Measurements from ENCODE around the gene BNIPL. TPM values are rescaled to one million over a fixed set of nuclear protein-coding genes. Genes with fewer than 3 reads are reported as not detected.

The BNIPL gene
- total RNA-seq, 2 experiments from 2014 or later, result 0.98 to 1.2 TPM

DNA sequence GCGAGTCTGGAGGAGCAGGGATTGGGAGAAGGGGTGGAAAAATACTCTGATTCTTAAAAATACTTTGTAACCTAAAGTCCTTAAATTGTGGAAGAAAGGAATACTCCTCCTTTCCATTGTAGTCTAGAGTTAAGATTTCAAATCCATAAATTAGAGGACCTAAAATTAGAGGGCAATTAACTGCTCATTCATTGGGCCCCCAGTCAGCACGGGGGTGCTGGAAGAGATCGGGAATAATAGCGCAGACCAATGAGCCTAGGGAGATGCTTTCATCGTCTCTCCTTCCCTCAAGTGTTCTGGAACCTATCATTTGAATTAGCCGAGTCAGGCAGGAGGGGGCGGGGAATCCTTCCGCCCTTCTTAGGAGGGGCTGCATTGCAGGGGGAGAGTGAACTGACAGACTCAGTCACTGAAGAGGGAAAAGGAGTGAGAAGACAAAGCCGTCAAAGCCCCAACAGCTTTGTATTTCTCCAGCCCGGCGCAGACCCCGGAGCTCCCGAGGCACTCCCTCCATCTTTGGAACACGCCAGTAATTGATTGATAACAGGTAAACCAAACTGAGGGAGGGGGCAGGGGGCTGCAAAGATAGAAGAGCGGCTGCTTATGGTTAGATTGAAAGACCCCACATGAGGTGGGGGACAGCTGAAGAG is 23.7 kb downstream of the BNIPL start, which contains the start of gene MLLT11:
TSS of gene MLLT11 (plus strand) at position 391 of the 650 bp plus-strand sequence. CDS start 6,828 bp downstream, outside the sequence.
- H3K4me3 Mint-ChIP-seq, result peak within 1 kb of the TSS; percentile 97
- H3K27ac Mint-ChIP-seq, result peak within 1 kb of the TSS; percentile 97
- H3K9me3 Mint-ChIP-seq, result no peaks in the 10 kb centered on the region
- H3K36me3 Mint-ChIP-seq (ENCODE audit: low read depth), result peaks cover 46% of the 10 kb centered on the region
- CTCF ChIA-PET, result interaction anchor here (0.6 to 7.4 kb wide), 14 partner anchors 8 to 152 kb away, joined by 3 to 48 read pairs (median 5); partner anchors contain the start of genes C1orf56, GABPB2 and MINDY1
- peak; percentile 21 for DNase-seq
- POLR2A ChIA-PET, result interaction anchor here (0.9 to 9.3 kb wide), 8 partner anchors 8 to 267 kb away, joined by 3 to 148 read pairs (median 20); partner anchors contain the start of genes C1orf56, GABPB2, MINDY1 and PI4KB
- no peaks in the 10 kb centered on the region for H3K27me3 Mint-ChIP-seq
- peaks cover 43% of the 10 kb centered on the region for H3K4me1 Mint-ChIP-seq

DNA sequence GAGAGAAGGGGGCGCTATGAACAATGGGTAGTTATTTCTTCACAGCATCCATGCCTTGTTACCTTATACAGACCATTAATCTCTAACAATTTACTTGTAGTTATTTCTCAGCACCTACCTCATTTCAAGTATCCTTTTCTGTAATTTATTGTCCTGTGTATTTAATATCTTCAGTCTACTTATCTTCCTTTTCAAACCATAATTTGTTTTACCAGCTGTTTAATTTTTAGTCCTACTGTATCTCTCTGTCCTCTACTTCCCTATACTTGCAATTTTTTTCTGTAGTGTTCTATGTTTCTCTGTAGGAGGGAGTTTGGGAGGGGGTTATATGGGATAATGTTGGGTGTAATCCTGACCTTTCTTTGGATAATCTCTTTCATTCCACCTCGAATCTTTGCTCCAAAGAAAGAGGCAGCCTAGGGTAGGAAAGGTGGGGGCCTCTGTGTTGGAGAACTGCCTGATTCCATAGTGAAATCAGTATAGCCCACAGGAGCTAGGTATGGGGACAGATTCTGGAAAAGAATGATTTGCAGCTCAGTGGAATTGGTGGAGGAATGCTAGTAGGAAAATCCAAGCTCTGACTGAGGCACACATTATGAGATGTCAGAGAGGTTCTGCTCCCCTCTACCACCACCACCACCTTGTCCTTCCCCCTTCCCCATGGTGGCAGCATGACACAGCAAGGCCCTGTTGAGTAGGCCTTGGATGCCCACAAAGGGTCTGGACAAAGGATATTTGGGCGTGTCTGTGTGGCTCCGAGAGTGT is 24.5 kb downstream of the BNIPL start:
- Mint-ChIP-seq H3K9me3 (no peaks in the 10 kb centered on the region), H3K4me1 (peaks cover 36% of the 10 kb centered on the region), H3K27ac (peak overlapping the region; percentile 13), H3K4me3 (peak overlapping the region; percentile 97), H3K36me3 (ENCODE audit: low read depth) (peaks cover 41% of the 10 kb centered on the region), H3K27me3 (no peaks in the 10 kb centered on the region)
- ChIA-PET CTCF (interaction anchor here (1.1 to 7.4 kb wide), 6 partner anchors 10 to 151 kb away, joined by 3 to 48 read pairs (median 7); partner anchors contain the start of genes C1orf56 and GABPB2), POLR2A (interaction anchor here (1.1 to 9.3 kb wide), 5 partner anchors 8 to 97 kb away, joined by 6 to 148 read pairs (median 65); partner anchors contain the start of genes C1orf56, GABPB2, MINDY1 and TNFAIP8L2)
- DNase-seq, result no peak

DNA sequence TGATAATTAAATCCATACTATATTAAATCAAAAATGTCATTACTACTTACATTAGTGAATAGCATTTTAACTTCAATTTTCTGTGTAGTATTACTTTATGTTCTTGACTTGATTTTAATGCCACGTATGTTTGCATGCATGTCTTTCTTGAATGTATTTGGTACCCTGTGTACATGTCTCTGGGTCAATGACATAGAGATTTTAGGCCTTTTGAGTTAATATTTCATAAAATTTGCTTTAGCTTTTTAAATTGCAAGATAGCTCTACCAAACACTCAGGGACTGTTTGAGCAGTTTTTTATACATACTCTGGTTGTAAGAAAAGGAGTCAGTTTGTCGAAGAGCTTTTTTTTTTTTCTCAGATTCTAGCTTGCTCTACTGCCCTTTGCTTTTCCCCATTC is 25.3 kb downstream of the BNIPL start:
- no peak overlapping the region for H3K4me3 Mint-ChIP-seq
- no peak overlapping the region for H3K27ac Mint-ChIP-seq
- POLR2A ChIA-PET, result interaction anchor here (0.7 to 9.3 kb wide), 3 partner anchors 10 to 68 kb away, joined by 3 to 148 read pairs (median 129); partner anchors contain the start of genes C1orf56 and GABPB2
- CTCF ChIA-PET, result interaction anchor here (0.5 to 7.4 kb wide), 7 partner anchors 9 to 128 kb away, joined by 3 to 48 read pairs (median 3); partner anchors contain the start of genes C1orf56, GABPB2 and VPS72
- peaks cover 27% of the 10 kb centered on the region for H3K4me1 Mint-ChIP-seq
- H3K9me3 Mint-ChIP-seq, result no peaks in the 10 kb centered on the region
- no peak for DNase-seq
- no peaks in the 10 kb centered on the region for H3K27me3 Mint-ChIP-seq
- H3K36me3 Mint-ChIP-seq (ENCODE audit: low read depth), result peaks cover 33% of the 10 kb centered on the region

DNA sequence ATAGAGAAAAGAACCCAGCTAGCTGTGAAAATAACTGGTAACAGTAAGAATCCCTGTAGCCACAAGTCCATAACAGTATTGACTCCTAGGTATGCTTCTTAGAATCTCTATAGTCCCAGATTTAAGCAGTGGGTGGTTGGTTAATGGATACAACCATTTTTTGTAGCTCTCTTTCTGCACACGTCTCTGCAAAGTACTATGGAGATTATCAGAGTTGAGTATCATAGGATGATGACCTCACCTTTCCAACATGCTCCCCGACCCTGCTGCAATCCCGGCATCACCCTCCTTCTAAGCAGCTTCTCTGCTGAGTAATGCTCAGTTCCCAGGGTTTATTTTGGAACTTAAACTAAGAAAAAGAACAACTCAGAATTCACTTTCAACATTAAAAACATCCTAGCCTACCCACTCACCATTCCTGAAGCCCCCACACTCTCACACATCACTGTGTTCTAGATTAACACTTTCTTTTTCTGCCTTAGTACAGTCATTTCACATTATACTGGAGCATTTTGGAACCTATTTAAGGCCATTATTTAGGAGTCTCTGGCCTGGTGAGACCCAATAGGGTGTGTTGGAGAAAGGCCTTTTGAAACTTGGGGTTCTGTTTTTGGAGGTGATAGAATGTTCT is 26.5 kb downstream of the BNIPL start:
- ChIA-PET CTCF (interaction anchor here (0.5 to 2.8 kb wide), 3 partner anchors 8 to 147 kb away, joined by 3 to 20 read pairs (median 11); partner anchors contain the start of gene GABPB2), POLR2A (interaction anchor here (1.1 to 9.3 kb wide), 3 partner anchors 9 to 95 kb away, joined by 3 to 148 read pairs (median 129); partner anchors contain the start of genes C1orf56 and GABPB2)
- Mint-ChIP-seq H3K27ac (no peak overlapping the region), H3K4me3 (no peak overlapping the region), H3K4me1 (peaks cover 21% of the 10 kb centered on the region), H3K9me3 (no peaks in the 10 kb centered on the region), H3K27me3 (no peaks in the 10 kb centered on the region), H3K36me3 (ENCODE audit: low read depth) (peaks cover 27% of the 10 kb centered on the region)
- no peak for DNase-seq

DNA sequence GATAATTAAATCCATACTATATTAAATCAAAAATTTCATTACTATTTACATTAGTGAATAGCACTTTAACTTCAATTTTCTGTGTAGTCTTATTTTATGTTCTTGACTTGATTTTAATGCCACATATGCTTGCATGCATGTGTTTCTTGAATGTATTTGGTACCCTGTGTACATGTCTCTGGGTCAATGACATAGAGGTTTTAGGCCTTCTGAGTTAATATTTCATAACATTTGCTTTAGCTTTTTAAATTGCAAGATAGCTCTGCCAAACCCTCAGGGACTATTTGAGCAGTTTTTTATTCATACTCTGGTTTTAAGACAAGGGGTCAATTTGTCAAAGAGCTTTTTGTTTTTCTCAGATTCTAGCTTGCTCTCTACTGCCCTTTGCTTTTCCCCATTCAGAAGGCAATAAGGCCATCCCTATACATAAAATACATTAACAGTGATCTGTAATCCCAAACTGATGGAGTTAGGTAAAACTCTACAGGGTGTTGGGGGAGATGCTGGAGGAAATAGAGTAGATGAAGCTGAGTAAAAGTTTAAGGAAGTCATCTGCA is 28.8 kb downstream of the BNIPL start:
- Mint-ChIP-seq H3K4me1 (peaks cover 27% of the 10 kb centered on the region), H3K27ac (no peak overlapping the region), H3K36me3 (ENCODE audit: low read depth) (peaks cover 11% of the 10 kb centered on the region), H3K9me3 (no peaks in the 10 kb centered on the region), H3K4me3 (no peak overlapping the region), H3K27me3 (no peaks in the 10 kb centered on the region)
- ChIA-PET CTCF (no interaction called here), POLR2A (interaction anchor here (0.7 to 1.4 kb wide), 3 partner anchors 10 to 17 kb away, joined by 3 to 5 read pairs (median 4); partner anchors contain the start of gene C1orf56)
- DNase-seq, result no peak

DNA sequence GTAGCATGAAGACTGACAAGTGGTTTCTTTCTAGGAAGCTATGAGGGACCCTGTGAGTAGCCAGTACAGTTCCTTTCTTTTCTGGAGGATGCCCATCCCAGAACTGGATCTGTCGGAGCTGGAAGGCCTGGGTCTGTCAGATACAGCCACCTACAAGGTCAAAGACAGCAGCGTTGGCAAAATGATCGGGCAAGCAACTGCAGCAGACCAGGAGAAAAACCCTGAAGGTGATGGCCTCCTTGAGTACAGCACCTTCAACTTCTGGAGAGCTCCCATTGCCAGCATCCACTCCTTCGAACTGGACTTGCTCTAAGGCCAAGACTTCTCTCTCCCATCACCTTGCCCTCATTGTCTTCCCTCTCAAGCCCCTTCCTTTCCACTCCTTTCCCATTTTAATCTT is 30.8 kb downstream of the BNIPL start:
- Mint-ChIP-seq H3K4me3 (no peak overlapping the region), H3K36me3 (ENCODE audit: low read depth) (peaks cover 17% of the 10 kb centered on the region), H3K27ac (no peak overlapping the region), H3K4me1 (peaks cover 26% of the 10 kb centered on the region), H3K9me3 (no peaks in the 10 kb centered on the region), H3K27me3 (no peaks in the 10 kb centered on the region)
- ChIA-PET CTCF (interaction anchor here (0.9 to 1.6 kb wide), 2 partner anchors 20 to 89 kb away, joined by 4 to 5 read pairs; partner anchors contain the start of genes C1orf56 and TNFAIP8L2), POLR2A (interaction anchor here (0.9 to 1.1 kb wide), 2 partner anchors 9 to 89 kb away, joined by 3 to 4 read pairs; partner anchors contain the start of gene TNFAIP8L2)
- DNase-seq, result no peak

DNA sequence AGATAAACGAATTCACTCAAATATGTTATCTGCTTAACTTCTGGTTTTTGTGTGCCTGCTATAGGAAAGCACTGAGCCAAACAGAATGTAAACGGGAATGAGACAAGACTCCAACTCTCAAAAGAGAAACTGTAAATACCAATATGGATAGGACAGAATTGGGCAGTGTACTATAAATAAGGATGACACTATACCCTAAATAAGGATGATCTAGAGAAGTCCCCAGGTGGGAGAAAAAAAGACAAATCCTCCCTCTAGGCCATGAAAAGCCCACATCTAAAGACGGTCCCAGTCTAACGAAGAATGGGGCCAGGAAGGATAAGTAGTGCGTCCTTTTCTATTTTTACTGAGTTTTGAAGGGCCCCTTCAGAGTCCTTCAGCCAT is 32.7 kb downstream of the BNIPL start:
- H3K9me3 Mint-ChIP-seq, result no peaks in the 10 kb centered on the region
- POLR2A ChIA-PET, result interaction anchor here (1.1 to 5.2 kb wide), 3 partner anchors 9 to 11 kb away, joined by 6 to 129 read pairs (median 15); partner anchors contain the start of genes CDC42SE1 and MLLT11
- H3K4me1 Mint-ChIP-seq, result peaks cover 31% of the 10 kb centered on the region
- CTCF ChIA-PET, result interaction anchor here (1.3 kb wide), 2 partner anchors 10 to 44 kb away, joined by 4 to 5 read pairs; partner anchors contain the start of gene CDC42SE1
- no peak for DNase-seq
- peak overlapping the region; percentile 98 for H3K4me3 Mint-ChIP-seq
- peak overlapping the region; percentile 24 for H3K27ac Mint-ChIP-seq
- H3K36me3 Mint-ChIP-seq (ENCODE audit: low read depth), result peaks cover 28% of the 10 kb centered on the region
- H3K27me3 Mint-ChIP-seq, result no peaks in the 10 kb centered on the region

DNA sequence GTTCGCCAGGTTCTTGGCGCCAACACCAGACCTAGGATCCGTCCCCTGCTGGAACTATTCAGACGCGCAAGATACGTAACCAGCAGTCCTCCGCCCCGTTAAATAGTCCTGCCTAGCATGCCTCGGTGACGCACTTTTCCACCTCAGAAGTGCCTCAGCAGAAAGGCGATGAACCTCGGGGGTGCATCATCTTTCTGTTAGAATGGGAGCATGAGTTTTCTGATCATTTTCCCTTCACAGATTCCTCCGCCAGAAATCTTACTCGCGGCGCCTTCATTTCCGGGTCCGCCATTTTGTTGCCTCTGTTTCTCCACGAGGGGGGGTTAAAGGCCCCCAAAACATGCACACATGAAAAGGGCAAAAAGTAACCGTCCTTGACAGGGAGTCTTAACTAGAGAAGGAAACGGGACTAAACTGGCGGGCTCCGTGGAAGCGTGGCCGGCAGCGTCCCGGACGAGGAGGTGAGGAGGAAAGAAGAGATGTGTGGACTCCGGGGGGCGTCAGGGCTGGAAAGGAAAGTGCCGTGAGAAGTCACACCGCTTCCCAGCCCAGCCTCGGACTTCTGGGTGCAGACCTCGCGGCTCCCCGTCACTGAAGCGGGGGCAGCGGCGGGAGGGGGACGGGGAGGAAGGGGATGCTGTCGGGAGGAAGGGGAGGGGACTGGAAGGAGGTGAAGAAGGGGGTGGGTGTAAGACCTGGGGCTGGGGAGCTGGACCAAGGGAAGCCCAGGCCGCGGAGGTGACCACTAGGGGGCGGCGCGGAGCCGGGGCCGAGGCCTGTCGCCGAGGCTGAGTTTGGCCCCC is 34.3 kb downstream of the BNIPL start, which contains the start of gene GABPB2:
TSS of gene GABPB2 (plus strand) at position 288 of the 803 bp plus-strand sequence. CDS start 17,429 bp downstream, outside the sequence.
- ChIA-PET CTCF (interaction anchor here (0.9 to 4.1 kb wide), 18 partner anchors 9 to 270 kb away, joined by 3 to 23 read pairs (median 6); partner anchors contain the start of genes CDC42SE1, MINDY1, MLLT11 and TNFAIP8L2), POLR2A (interaction anchor here (0.8 to 5.2 kb wide), 14 partner anchors 12 to 97 kb away, joined by 3 to 129 read pairs (median 4); partner anchors contain the start of genes C1orf56, CDC42SE1, MINDY1 and MLLT11)
- Mint-ChIP-seq H3K27ac (peak within 1 kb of the TSS; percentile 99), H3K36me3 (ENCODE audit: low read depth) (peaks cover 33% of the 10 kb centered on the region), H3K27me3 (no peaks in the 10 kb centered on the region), H3K4me3 (peak within 1 kb of the TSS; percentile 98), H3K4me1 (peaks cover 31% of the 10 kb centered on the region), H3K9me3 (no peaks in the 10 kb centered on the region)
- peak; percentile 88 for DNase-seq

DNA sequence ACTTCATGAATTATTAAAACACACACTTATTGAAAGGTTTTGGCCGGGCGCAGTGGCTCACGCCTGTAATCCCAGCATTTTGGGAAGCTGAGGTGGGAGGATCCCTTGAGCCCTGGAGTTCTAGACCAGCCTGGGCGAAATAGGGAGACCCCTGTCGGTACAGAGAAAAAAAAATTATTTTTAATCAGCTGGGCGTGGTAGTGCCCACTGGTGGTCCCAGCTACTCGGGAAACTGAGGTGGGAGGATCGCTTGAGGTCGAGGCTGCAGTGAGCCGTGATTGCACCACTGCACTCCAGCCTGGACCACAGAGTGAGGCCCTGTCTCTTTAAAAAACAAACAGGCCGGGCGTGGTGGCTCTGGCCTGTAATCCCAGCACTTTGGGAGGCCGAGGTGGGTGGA is 35.8 kb downstream of the BNIPL start:
- Mint-ChIP-seq H3K27ac (peak overlapping the region; percentile 99), H3K27me3 (no peaks in the 10 kb centered on the region), H3K36me3 (ENCODE audit: low read depth) (peaks cover 33% of the 10 kb centered on the region), H3K4me3 (no peak overlapping the region), H3K9me3 (no peaks in the 10 kb centered on the region), H3K4me1 (peaks cover 31% of the 10 kb centered on the region)
- ChIA-PET POLR2A (interaction anchor here (1.1 to 5.2 kb wide), 5 partner anchors 14 to 86 kb away, joined by 3 to 129 read pairs (median 9); partner anchors contain the start of genes C1orf56, CDC42SE1, MLLT11 and TNFAIP8L2), CTCF (interaction anchor here (0.8 to 4.1 kb wide), 12 partner anchors 10 to 209 kb away, joined by 3 to 23 read pairs (median 8); partner anchors contain the start of genes CDC42SE1, MINDY1, MLLT11 and TNFAIP8L2)
- no peak for DNase-seq

DNA sequence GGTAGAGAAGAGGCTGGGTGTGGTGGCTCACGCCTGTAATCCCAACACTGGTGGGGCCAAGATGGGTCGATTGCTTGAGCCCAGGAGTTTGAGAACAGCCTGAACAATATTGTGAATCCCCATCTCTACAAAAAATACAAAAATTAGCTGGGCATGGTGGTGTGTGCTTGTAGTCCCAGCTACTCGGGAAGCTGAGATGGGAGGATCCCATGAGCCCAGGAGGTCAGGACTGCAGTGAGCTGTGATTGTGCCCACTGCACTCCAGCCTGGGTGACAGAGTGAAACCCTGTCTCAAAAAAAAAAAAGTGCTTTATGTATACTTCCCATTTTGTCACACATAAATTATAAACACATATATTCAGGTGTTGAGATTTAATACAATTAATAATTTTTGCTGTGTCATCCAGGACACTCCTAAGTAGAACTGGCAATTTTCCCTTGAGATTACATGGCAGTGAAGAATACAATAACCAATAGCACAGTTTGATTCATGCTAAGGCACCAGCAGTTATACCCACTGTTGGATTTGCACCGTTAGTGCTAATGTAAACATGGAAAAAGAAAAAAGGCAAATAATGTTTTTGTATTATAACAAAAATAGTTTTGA is 49.7 kb downstream of the BNIPL start:
- DNase-seq, result no peak
- Mint-ChIP-seq H3K36me3 (ENCODE audit: low read depth) (peaks cover 4% of the 10 kb centered on the region), H3K9me3 (no peaks in the 10 kb centered on the region), H3K4me3 (no peak overlapping the region), H3K4me1 (no peaks in the 10 kb centered on the region), H3K27ac (no peak overlapping the region), H3K27me3 (no peaks in the 10 kb centered on the region)
- POLR2A ChIA-PET, result interaction anchor here (0.8 to 2.2 kb wide), 2 partner anchors 14 to 29 kb away, joined by 3 to 5 read pairs; no protein-coding TSS in a partner anchor
- CTCF ChIA-PET, result interaction anchor here (1.3 to 2.9 kb wide), 4 partner anchors 14 to 169 kb away, joined by 3 to 16 read pairs (median 6); no protein-coding TSS in a partner anchor
